Psoas muscle (tissue), 8 donors: ENCODE measurements around the gene POLD3. TPM values are rescaled to one million over a fixed set of nuclear protein-coding genes. Genes with fewer than 3 reads are reported as not detected.

Experiments used
- ATAC-seq, 4 donors: fragments of 200-7000 bp; cut with Tn5 transposase; one replicate each; pipeline ENCODE4 v1.9.1; 2020; ENCODE audit warnings: moderate library complexity in 3 of 4, mild to moderate bottlenecking in 2 of 4
- DNase-seq, 2 donors: peaks; one replicate each; pipeline ENCODE4 v3.0.0-alpha.2; 2020
- H3K27ac ChIP-seq: fragments of 200-600 bp; one replicate; pipeline ENCODE4 v1.8.0; 2022
- H3K27me3 ChIP-seq, 3 donors: fragments of 200-600 bp in 1 of 3; one replicate each; pipeline versions ENCODE4 v1.6.1 to v1.8.0; 2013 to 2022; ENCODE audit warnings: low read length in 2 of 3, mild to moderate bottlenecking in 2 of 3, moderate library complexity in 1 of 3; ENCODE audit not compliant: insufficient read depth in 3 of 3
- H3K36me3 ChIP-seq, 2 donors: fragments of 200-600 bp in 1 of 2; one replicate each; pipeline versions ENCODE4 v1.6.1 to v1.8.0; 2013 to 2022; ENCODE audit warnings: low read depth in 1 of 2, mild to moderate bottlenecking in 1 of 2, moderate library complexity in 1 of 2; ENCODE audit not compliant: insufficient read depth in 1 of 2
- H3K4me1 ChIP-seq: fragments of 200-600 bp; one replicate; pipeline ENCODE4 v1.8.0; 2022
- H3K4me3 ChIP-seq: fragments of 200-600 bp; one replicate; pipeline ENCODE4 v1.8.0; 2022; ENCODE audit warnings: mild to moderate bottlenecking
- H3K9me3 ChIP-seq: fragments of 200-600 bp; one replicate; pipeline ENCODE4 v1.8.0; 2022
- WGBS, 3 donors: extraction: QIAGEN DNeasy Blood & Tissue Kit; methylation state at CpG; one replicate each; pipeline versions ENCODE4 v1.1.6 to v1.1.7; 2013; 5-methylcytosine and 5-hydroxymethylcytosine counted together
- intact Hi-C, 2 donors: fragments of 100-400 bp; cut with DNase I; formaldehyde crosslinking; loops; one replicate each; pipeline versions ENCODE4 v1.11.0 to v1.14.2; 2022
- polyA plus RNA-seq, 3 donors: library from polyadenylated mRNA; stranded (reverse); fragments of 200-250 nt; gene quantifications; one replicate each; pipeline ENCODE4 v1.2.3, GENCODE V29; 2013
- total RNA-seq, 4 donors: library from RNA; stranded (reverse); fragmentation: NEBNext Ultra II Directional in 2 of 4; extraction: Animal tissue kit (Norgen Biotek cat#: 25700) in 2 of 4; gene quantifications; one replicate each; pipeline versions ENCODE4 v1.2.1 to v1.2.4, GENCODE V29; 2021 to 2023
- TF ChIP-seq, protein P1 (sequence below): fragments of 200-600 bp; IDR thresholded peaks from one replicate; pipeline ENCODE4 v1.8.0; 2022; ENCODE audit warnings: antibody characterized with exemption
- donor health status: healthy with polysubstance abuse.
- donor health status: DM: no; HTN: no; CAD: no; lungs with moderate emphysema.
- donor health status: Bipolar disorder and iron deficiency.
- donor health status: healthy.
- donor health status: DM: yes; HTN: yes; CAD: no.
- donor health status: DM: no; HTN: no; CAD: no.
- donor health status: DM: no; HTN: no; CAD: no.
- donor health status: DM: yes; HTN: yes; CAD: no.

Gene POLD3
- total and polyA plus RNA-seq, 7 donors = 7.0 to 10.2 (median 7.8) TPM

DNA sequence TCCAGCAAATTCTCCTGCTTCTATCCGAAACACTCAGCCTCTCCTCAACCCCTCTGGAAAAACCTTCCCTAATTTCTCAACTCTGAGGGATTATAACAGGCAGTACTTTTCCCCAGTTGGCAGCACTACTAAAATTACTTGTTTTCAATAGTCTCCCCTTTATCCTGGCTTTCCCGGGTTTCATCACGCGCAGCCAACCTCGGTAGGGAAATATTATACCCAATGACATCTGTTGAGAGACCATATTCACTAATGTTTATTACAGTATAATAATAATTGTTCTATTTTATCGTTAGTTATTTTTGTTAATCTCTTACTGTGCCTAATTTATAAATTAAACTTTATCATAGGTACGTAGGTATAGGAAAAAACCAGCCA is 330 bp upstream of the POLD3 start:
- Histone ChIP-seq H3K27me3 (no peaks in the 10 kb centered on the region), H3K27ac (peak overlapping the region; percentile 72), H3K4me3 (peak overlapping the region; percentile 98), H3K36me3 (peaks cover 0 to 27% of the 10 kb centered on the region in 2 donors), H3K9me3 (no peaks in the 10 kb centered on the region), H3K4me1 (peaks cover 13% of the 10 kb centered on the region)
- 6 to 9% (median 7%) methylated on average over 7 of the region's 7 CpGs for WGBS, 3 donors
- no peak for DNase-seq
- ATAC-seq = peak; percentile 8 to 59 (median 28)
- intact Hi-C loops = no loop called here
- TF ChIP-seq, protein P1, sequence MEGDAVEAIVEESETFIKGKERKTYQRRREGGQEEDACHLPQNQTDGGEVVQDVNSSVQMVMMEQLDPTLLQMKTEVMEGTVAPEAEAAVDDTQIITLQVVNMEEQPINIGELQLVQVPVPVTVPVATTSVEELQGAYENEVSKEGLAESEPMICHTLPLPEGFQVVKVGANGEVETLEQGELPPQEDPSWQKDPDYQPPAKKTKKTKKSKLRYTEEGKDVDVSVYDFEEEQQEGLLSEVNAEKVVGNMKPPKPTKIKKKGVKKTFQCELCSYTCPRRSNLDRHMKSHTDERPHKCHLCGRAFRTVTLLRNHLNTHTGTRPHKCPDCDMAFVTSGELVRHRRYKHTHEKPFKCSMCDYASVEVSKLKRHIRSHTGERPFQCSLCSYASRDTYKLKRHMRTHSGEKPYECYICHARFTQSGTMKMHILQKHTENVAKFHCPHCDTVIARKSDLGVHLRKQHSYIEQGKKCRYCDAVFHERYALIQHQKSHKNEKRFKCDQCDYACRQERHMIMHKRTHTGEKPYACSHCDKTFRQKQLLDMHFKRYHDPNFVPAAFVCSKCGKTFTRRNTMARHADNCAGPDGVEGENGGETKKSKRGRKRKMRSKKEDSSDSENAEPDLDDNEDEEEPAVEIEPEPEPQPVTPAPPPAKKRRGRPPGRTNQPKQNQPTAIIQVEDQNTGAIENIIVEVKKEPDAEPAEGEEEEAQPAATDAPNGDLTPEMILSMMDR = no peak

- ATAC-seq (no peak), DNase-seq (no peak)
- 3 to 7% (median 7%) methylated on average over 1 of the region's 1 CpG for WGBS, 3 donors
- Histone ChIP-seq H3K9me3 (no peaks in the 10 kb centered on the region), H3K4me1 (peaks cover 13% of the 10 kb centered on the region), H3K27ac (no peak overlapping the region), H3K4me3 (peak overlapping the region; percentile 98), H3K27me3 (no peaks in the 10 kb centered on the region), H3K36me3 (peaks cover 0 to 33% of the 10 kb centered on the region in 2 donors)
- intact Hi-C loops = no loop called here
- TF ChIP-seq, protein P1 = no peak
Observed at GRCh38 chr11:74593463-74593862, 1.1 kb downstream of the POLD3 start.

DNA sequence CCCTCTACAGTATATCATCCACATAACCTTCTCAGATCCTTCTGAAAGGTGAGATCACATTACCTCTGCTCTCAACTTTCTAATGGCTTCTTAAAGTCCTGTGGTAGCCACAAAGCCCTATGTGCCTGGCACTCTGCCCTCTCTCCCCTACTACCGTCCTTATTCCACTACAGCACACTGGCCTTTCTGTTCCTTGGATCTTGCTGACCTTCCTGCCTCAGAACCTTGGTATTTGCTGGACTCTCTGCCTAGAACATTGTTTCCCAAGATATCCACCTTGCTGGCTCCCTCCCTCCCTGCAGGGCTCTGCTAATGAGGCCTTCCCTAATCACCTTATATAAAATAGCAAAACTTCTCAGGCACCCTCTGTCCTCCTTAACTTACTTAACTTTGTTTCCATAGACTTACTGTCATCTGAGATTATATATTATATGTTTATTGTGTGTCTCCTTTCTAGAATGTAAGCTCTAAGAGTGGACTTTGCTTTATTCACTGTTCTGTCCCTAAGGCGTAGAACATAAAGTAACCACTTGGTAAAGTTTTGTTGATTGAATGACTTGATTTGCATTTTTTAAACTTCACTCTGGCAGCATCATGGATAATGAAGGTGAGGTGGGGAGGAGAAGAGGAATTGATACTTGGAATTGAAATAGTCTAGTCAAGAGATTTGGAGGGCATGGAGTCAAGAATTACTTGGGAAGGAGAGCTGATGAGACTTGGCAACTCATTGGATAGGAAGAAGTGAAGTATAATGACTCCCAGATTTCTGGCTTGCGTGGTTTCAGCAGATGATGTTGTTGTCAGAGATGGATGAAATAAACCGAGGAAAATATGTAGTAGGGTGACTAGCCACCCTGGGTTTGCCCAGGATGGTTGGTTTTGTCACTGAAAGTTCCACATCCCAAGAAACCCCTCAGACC is 10.5 kb downstream of the POLD3 start:
- no peaks in the 10 kb centered on the region for H3K27me3 ChIP-seq
- no peak overlapping the region for H3K27ac ChIP-seq
- H3K9me3 ChIP-seq = no peaks in the 10 kb centered on the region
- H3K4me3 ChIP-seq = no peak overlapping the region
- no peaks in the 10 kb centered on the region for H3K4me1 ChIP-seq
- DNase-seq (no peak), ATAC-seq (peak in 1 of 4 donors; percentile 39)
- intact Hi-C loops = no loop called here
- peaks cover 0 to 34% of the 10 kb centered on the region in 2 donors for H3K36me3 ChIP-seq
- WGBS, 3 donors = 78 to 85% (median 80%) methylated on average over 4 of the region's 4 CpGs
- TF ChIP-seq, protein P1 = no peak

DNA sequence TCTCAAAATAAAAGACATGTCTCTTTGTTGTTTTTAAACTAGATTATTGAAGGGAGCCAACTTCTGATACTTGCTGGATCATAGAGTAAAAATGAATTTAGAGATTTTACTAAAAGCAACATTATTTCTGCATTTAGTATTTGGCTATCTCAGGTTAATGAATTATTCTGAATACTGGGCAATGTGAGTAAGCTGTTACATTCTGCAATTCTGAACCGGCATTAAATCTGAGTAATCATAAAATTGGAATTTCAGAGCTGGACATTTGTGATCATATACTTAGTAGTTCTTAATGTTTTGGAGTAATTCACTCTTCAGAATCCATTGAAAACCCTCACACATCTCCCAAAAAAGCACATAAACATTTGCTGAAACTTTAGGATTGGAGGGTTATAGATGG is 11.5 kb downstream of the POLD3 start:
- H3K27ac ChIP-seq = no peak overlapping the region
- no peaks in the 10 kb centered on the region for H3K27me3 ChIP-seq
- no peak overlapping the region for H3K4me3 ChIP-seq
- WGBS, 3 donors = 74 to 83% (median 82%) methylated on average over 1 of the region's 1 CpG
- H3K4me1 ChIP-seq = no peaks in the 10 kb centered on the region
- DNase-seq (no peak), ATAC-seq (no peak)
- TF ChIP-seq, protein P1 = no peak
- H3K9me3 ChIP-seq = no peaks in the 10 kb centered on the region
- intact Hi-C loops = no loop called here
- H3K36me3 ChIP-seq = peaks cover 0 to 36% of the 10 kb centered on the region in 2 donors
